ENCODE results near the gene TGFB1. TPM values are rescaled to one million over a fixed set of nuclear protein-coding genes. Genes with fewer than 3 reads are reported as not detected.

Gene TGFB1
- total RNA-seq, 1 experiment from 2014 or later: 54.6 TPM

- no TSS peak for BruUV-seq (replicated peaks)
- no peaks in the 10 kb centered on the region for H3K4me1 ChIP-seq (ENCODE audit: control insufficient read depth in 1 of 2, insufficient read depth in 2 of 2, low read length in 2 of 2)
- H3K9me3 ChIP-seq (ENCODE audit: control insufficient read depth in 1 of 2, insufficient read depth in 1 of 2, low read depth in 1 of 2, low read length in 2 of 2): no peaks in the 10 kb centered on the region
- H2AFZ ChIP-seq (ENCODE audit: low read depth, low read length, poor library complexity, severe bottlenecking): no peak overlapping the region
- no peaks in the 10 kb centered on the region for H3K9me2 ChIP-seq (ENCODE audit: insufficient read depth)
- ChIA-PET RAD21 (ENCODE audit: low non-redundant PET in 1 of 2, low total read pairs in 2 of 2, uncharacterized antibody in 2 of 2, unreplicated experiment in 2 of 2) (no interaction called here), CTCF (no interaction called here), POLR2A (interaction anchor here (0.9 kb wide), 1 partner anchor 9 kb away, joined by 3 read pairs; no protein-coding TSS in a partner anchor)
- TF ChIP-seq TCF7L2 (IDR thresholded peaks at IDR 0.05; ENCODE audit: borderline replicate concordance, extremely low read depth, insufficient read depth, insufficient read length): no peak
- no peak for TF ChIP-seq SP1 (IDR thresholded peaks at IDR 0.05; ENCODE audit: low read depth)
- H4K20me1 ChIP-seq (ENCODE audit: insufficient read depth): no peaks in the 10 kb centered on the region; the same call in 1 of the 2 replicates
- ATAC-seq (no peak), DNase-seq (ENCODE audit: low read depth, low spot score) (no peak)
- no peak overlapping the region for H3K4me3 ChIP-seq (replicated peaks in 1 of 2; ENCODE audit: low read depth in 1 of 2, low read length in 2 of 2)
- H3K27me3 ChIP-seq (ENCODE audit: insufficient read depth, low read length): no peaks in the 10 kb centered on the region
- no peak overlapping the region for H3K4me2 ChIP-seq (ENCODE audit: low read length)
- no peak overlapping the region for H3K27ac ChIP-seq (ENCODE audit: low read depth, low read length)
- no peak overlapping the region for H3K9ac ChIP-seq (ENCODE audit: low read length)
- H3K36me3 ChIP-seq (ENCODE audit: control insufficient read depth in 1 of 2, insufficient read depth in 2 of 2, low read length in 2 of 2): peaks cover 73 to 76% of the 10 kb centered on the region in 2 experiments
- peaks cover 46% of the 10 kb centered on the region for H3K79me2 ChIP-seq (ENCODE audit: insufficient read depth, low read length)
- intact Hi-C loops (cut with micrococcal nuclease): no loop called here
Observed at GRCh38 chr19:41288673-41289530, 64.8 kb downstream of the TGFB1 start.

Other genes starting within 250 kb of the TGFB1 start
- gene CYP2F1, start 239.5 kb downstream of the TGFB1 start, total RNA-seq (2021; ENCODE audit: unreplicated experiment): not detected
- gene CYP2S1, start 160.7 kb downstream of the TGFB1 start, total RNA-seq (2021; ENCODE audit: unreplicated experiment): 17.6 TPM
- 47.4 TPM for gene AXL, start 134.7 kb downstream of the TGFB1 start, total RNA-seq (2021; ENCODE audit: unreplicated experiment)
- gene HNRNPUL1, start 89.5 kb downstream of the TGFB1 start, total RNA-seq (2021; ENCODE audit: unreplicated experiment): 201 TPM
- 23.0 TPM for gene CCDC97, start 43.8 kb downstream of the TGFB1 start, total RNA-seq (2021; ENCODE audit: unreplicated experiment)
- gene B9D2, start 10.2 kb upstream of the TGFB1 start, total RNA-seq (2021; ENCODE audit: unreplicated experiment): 7.3 TPM
- 4.4 TPM for gene TMEM91, start 22.6 kb upstream of the TGFB1 start, total RNA-seq (2021; ENCODE audit: unreplicated experiment)
- 57.5 TPM for gene EXOSC5, start 43.4 kb upstream of the TGFB1 start, total RNA-seq (2021; ENCODE audit: unreplicated experiment)
- 17.7 TPM for gene BCKDHA, start 43.9 kb upstream of the TGFB1 start, total RNA-seq (2021; ENCODE audit: unreplicated experiment)
- gene B3GNT8, start 73.5 kb upstream of the TGFB1 start, total RNA-seq (2021; ENCODE audit: unreplicated experiment): not detected
- gene DMAC2, start 86.0 kb upstream of the TGFB1 start, total RNA-seq (2021; ENCODE audit: unreplicated experiment): 65.6 TPM
- gene ERICH4, start 89.2 kb upstream of the TGFB1 start, total RNA-seq (2021; ENCODE audit: unreplicated experiment): not detected
- gene CEACAM21, start 222.2 kb upstream of the TGFB1 start, total RNA-seq (2021; ENCODE audit: unreplicated experiment): 0.25 TPM